Astrocyte (in vitro differentiated cells and primary cell): ENCODE results near the gene NT5C. TPM values are rescaled to one million over a fixed set of nuclear protein-coding genes. Genes with fewer than 3 reads are reported as not detected.

Experiments
- DNase-seq: peaks from one replicate; pipeline ENCODE4 v3.0.0-alpha.2; 2010; ENCODE audit warnings: low read depth
- FAIRE-seq: peaks from 2 replicates; lab custom pipeline; 2011; peaks lifted over from hg19 to GRCh38; lab: Jason Lieb, UNC
- H2AFZ ChIP-seq: 2 replicates; pipeline ENCODE4 v1.6.0; 2012; ENCODE audit warnings: low read depth, low read length, inconsistent platforms
- H3K27ac ChIP-seq: 2 replicates; pipeline ENCODE4 v1.5.1; 2011; ENCODE audit warnings: low read depth, low read length, inconsistent platforms
- H3K27me3 ChIP-seq: 2 replicates; pipeline ENCODE4 v1.6.0; 2011; ENCODE audit warnings: low read length, inconsistent platforms; ENCODE audit not compliant: insufficient read depth
- H3K36me3 ChIP-seq: 2 replicates; pipeline ENCODE4 v1.5.1; 2011; ENCODE audit warnings: low read length, inconsistent platforms; ENCODE audit not compliant: insufficient read depth
- H3K4me1 ChIP-seq: 2 replicates; pipeline ENCODE4 v1.5.1; 2011; ENCODE audit warnings: low read length, inconsistent platforms; ENCODE audit not compliant: insufficient read depth
- H3K4me2 ChIP-seq: 2 replicates; pipeline ENCODE4 v1.6.0; 2012; ENCODE audit warnings: low read length, inconsistent platforms
- H3K4me3 ChIP-seq: 2 replicates; pipeline ENCODE4 v1.5.1; 2011; ENCODE audit warnings: low read depth, mild to moderate bottlenecking, low read length, inconsistent platforms; ENCODE audit not compliant: insufficient read depth
- H3K79me2 ChIP-seq: 2 replicates; pipeline ENCODE4 v1.6.0; 2012; ENCODE audit warnings: mild to moderate bottlenecking, low read length, inconsistent platforms; ENCODE audit not compliant: insufficient read depth
- H3K9ac ChIP-seq: 2 replicates; pipeline ENCODE4 v1.6.0; 2012; ENCODE audit warnings: mild to moderate bottlenecking, low read length, inconsistent platforms
- H3K9me3 ChIP-seq: 2 replicates; pipeline ENCODE4 v1.5.1; 2012; ENCODE audit warnings: low read depth, mild to moderate bottlenecking, low read length, inconsistent platforms; ENCODE audit not compliant: insufficient read depth
- H4K20me1 ChIP-seq: 2 replicates; pipeline ENCODE4 v1.6.0; 2012; ENCODE audit warnings: low read length, inconsistent platforms; ENCODE audit not compliant: insufficient read depth
- H3K27ac Mint-ChIP-seq: one replicate; pipeline ENCODE4 v1.8.0; 2021; ENCODE audit warnings: mild to moderate bottlenecking, mixed read lengths; ENCODE audit not compliant: unreplicated experiment
- H3K27me3 Mint-ChIP-seq: one replicate; pipeline ENCODE4 v1.8.0; 2021; ENCODE audit warnings: low read depth, mixed read lengths; ENCODE audit not compliant: unreplicated experiment
- H3K36me3 Mint-ChIP-seq: one replicate; pipeline ENCODE4 v1.8.0; 2021; ENCODE audit warnings: low read depth, mixed read lengths; ENCODE audit not compliant: unreplicated experiment
- H3K4me1 Mint-ChIP-seq: one replicate; pipeline ENCODE4 v1.8.0; 2021; ENCODE audit warnings: low read depth, mixed read lengths; ENCODE audit not compliant: unreplicated experiment
- H3K4me3 Mint-ChIP-seq: one replicate; pipeline ENCODE4 v1.8.0; 2021; ENCODE audit warnings: mild to moderate bottlenecking, moderate library complexity, mixed read lengths; ENCODE audit not compliant: unreplicated experiment
- H3K9me3 Mint-ChIP-seq: one replicate; pipeline ENCODE4 v1.8.0; 2021; ENCODE audit warnings: mild to moderate bottlenecking, mixed read lengths; ENCODE audit not compliant: unreplicated experiment
- CTCF ChIP-seq: IDR thresholded peaks from 2 replicates; pipeline ENCODE4 v1.5.1; 2011; ENCODE audit warnings: low read depth, mild to moderate bottlenecking, inconsistent platforms, low read length, moderate library complexity; ENCODE audit not compliant: insufficient read depth
- EZH2 ChIP-seq: IDR thresholded peaks from 2 replicates; pipeline ENCODE4 v1.6.1; 2012; ENCODE audit warnings: mild to moderate bottlenecking, low read length, inconsistent platforms; ENCODE audit not compliant: insufficient read depth
- total RNA-seq: library from RNA; stranded (reverse); gene quantifications from 2 replicates; pipeline ENCODE4 v1.2.1, GENCODE V29; 2021

The NT5C gene
- total RNA-seq, 1 donor from 2014 or later, result 29.5 TPM

- H3K4me2 ChIP-seq, result no peak overlapping the region
- H3K4me1 ChIP-seq, result peaks cover 19% of the 10 kb centered on the region
- no peak overlapping the region for H3K4me3 Mint-ChIP-seq
- peaks cover 15% of the 10 kb centered on the region for H4K20me1 ChIP-seq
- TF ChIP-seq EZH2, result no peak
- TF ChIP-seq CTCF, result no peak
- H3K4me3 ChIP-seq, result no peak overlapping the region
- no peaks in the 10 kb centered on the region for H3K27me3 Mint-ChIP-seq
- FAIRE-seq (no peak), DNase-seq (no peak)
- H3K4me1 Mint-ChIP-seq, result peaks cover 12% of the 10 kb centered on the region
- no peaks in the 10 kb centered on the region for H3K9me3 ChIP-seq
- no peak overlapping the region for H2AFZ ChIP-seq
- H3K27me3 ChIP-seq, result no peaks in the 10 kb centered on the region
- peaks cover 19% of the 10 kb centered on the region for H3K79me2 ChIP-seq
- no peaks in the 10 kb centered on the region for H3K9me3 Mint-ChIP-seq
- peaks cover 6% of the 10 kb centered on the region for H3K36me3 ChIP-seq
- no peak overlapping the region for H3K27ac Mint-ChIP-seq
- H3K9ac ChIP-seq, result no peak overlapping the region
- H3K36me3 Mint-ChIP-seq, result peaks cover 3% of the 10 kb centered on the region
- no peak overlapping the region for H3K27ac ChIP-seq
Measured at GRCh38 chr17:75125984-75126383, 5.6 kb downstream of the NT5C start.

GRCh38 chr17:75124819-75125162 is 6.8 kb downstream of the NT5C start:
- Histone ChIP-seq H3K9ac (no peak overlapping the region), H4K20me1 (peaks cover 6% of the 10 kb centered on the region), H3K4me1 (peaks cover 13% of the 10 kb centered on the region), H3K36me3 (peaks cover 6% of the 10 kb centered on the region), H2AFZ (peak overlapping the region; percentile 42), H3K4me3 (no peak overlapping the region), H3K27me3 (no peaks in the 10 kb centered on the region), H3K4me2 (peak overlapping the region; percentile 74), H3K9me3 (no peaks in the 10 kb centered on the region), H3K27ac (no peak overlapping the region), H3K79me2 (peaks cover 7% of the 10 kb centered on the region)
- Mint-ChIP-seq H3K9me3 (no peaks in the 10 kb centered on the region), H3K4me3 (no peak overlapping the region), H3K4me1 (peaks cover 9% of the 10 kb centered on the region), H3K36me3 (peaks cover 6% of the 10 kb centered on the region), H3K27me3 (no peaks in the 10 kb centered on the region), H3K27ac (no peak overlapping the region)
- no peak for FAIRE-seq
- TF ChIP-seq CTCF, result no peak
- TF ChIP-seq EZH2, result no peak
- DNase-seq, result no peak

GRCh38 chr17:75124041-75124818 is 7.3 kb downstream of the NT5C start:
- peaks cover 13% of the 10 kb centered on the region for H3K4me1 ChIP-seq
- peak; percentile 79 for DNase-seq
- H3K9me3 Mint-ChIP-seq, result no peaks in the 10 kb centered on the region
- H3K36me3 ChIP-seq, result peaks cover 4% of the 10 kb centered on the region
- H3K4me3 ChIP-seq, result no peak overlapping the region
- H3K27ac ChIP-seq, result peak overlapping the region; percentile 45
- FAIRE-seq, result no peak
- H3K36me3 Mint-ChIP-seq, result peaks cover 6% of the 10 kb centered on the region
- H3K9ac ChIP-seq, result no peak overlapping the region
- peak overlapping the region; percentile 42 for H2AFZ ChIP-seq
- H3K27me3 Mint-ChIP-seq, result no peaks in the 10 kb centered on the region
- H3K9me3 ChIP-seq, result no peaks in the 10 kb centered on the region
- H3K4me1 Mint-ChIP-seq, result peaks cover 9% of the 10 kb centered on the region
- peak overlapping the region; percentile 41 for H3K27ac Mint-ChIP-seq
- peaks cover under 1% of the 10 kb centered on the region for H4K20me1 ChIP-seq
- TF ChIP-seq CTCF (no peak), EZH2 (no peak)
- H3K79me2 ChIP-seq, result peaks cover 3% of the 10 kb centered on the region
- H3K4me3 Mint-ChIP-seq, result peak overlapping the region; percentile 60
- no peaks in the 10 kb centered on the region for H3K27me3 ChIP-seq
- H3K4me2 ChIP-seq, result peak overlapping the region; percentile 74
